ENCODE results near the gene TUBB4B.

DNA sequence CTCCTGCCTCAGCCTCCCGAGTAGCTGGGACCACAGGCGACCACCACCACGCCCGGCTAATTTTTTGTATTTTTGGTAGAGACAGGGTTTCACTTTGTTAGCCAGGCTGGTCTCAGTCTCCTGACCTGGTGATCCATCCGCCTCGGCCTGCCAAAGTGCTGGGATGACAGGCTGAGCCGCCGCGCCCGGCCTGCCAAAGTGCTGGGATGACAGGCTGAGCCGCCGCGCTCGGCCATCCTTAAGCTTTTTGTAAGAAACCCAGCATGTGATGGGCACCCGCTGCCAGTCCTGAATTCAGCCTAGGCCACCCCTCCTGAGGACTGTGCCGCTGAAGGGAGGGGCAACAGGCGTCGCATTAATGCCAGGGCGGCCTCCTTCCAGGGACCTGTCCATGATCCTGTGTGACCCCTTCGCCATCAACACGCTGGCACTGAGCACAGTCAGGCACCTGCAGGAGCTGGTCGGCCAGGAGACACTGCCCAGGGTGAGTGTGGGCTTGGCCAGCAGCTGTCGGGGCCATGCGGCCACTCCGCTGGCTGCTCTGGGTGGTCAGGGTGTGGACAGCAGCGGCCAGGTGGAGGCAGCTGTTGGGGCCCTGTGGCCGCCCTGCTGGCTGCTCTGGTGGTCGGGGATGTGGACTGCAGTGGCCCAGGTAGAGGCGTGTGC, 24.5 kb downstream of the TUBB4B start:
- TF ChIP-seq TAF1 (IDR thresholded peaks at IDR 0.05; ENCODE audit: borderline replicate concordance, insufficient read depth, low read length) (no peak), POLR2AphosphoS5 (IDR thresholded peaks at IDR 0.05; ENCODE audit: low read depth, low read length) (no peak), SIN3A (IDR thresholded peaks at IDR 0.05; ENCODE audit: borderline replicate concordance, insufficient read depth, low read length) (no peak), REST (IDR thresholded peaks at IDR 0.05; ENCODE audit: insufficient read depth in 1 of 2, low read depth in 2 of 2, low read length in 2 of 2) (no peak)

All from PFSK-1 (cell line).